ENCODE results near the gene NTN5.
"Not testable (repeated sequence)": the region's sequence is repeated elsewhere in the genome, so short reads cannot be mapped to it uniquely, and the experiment has no call there.

NTN5 gene

GRCh38 chr19:48672994-48673393 is at the start of gene NTN5:
Gene NTN5 (minus strand): TSS chr19:48673017. CDS start chr19:48670986, 2,031 bp downstream.
- no peak for DNase-seq (ENCODE audit: low read depth in 1 of 2, low spot score in 1 of 2)

- no peak for DNase-seq (ENCODE audit: low read depth in 1 of 2, low spot score in 1 of 2)
Observed at GRCh38 chr19:48722196-48722708, 49.4 kb upstream of the NTN5 start.

GRCh38 chr19:48720613-48721296 is 47.9 kb upstream of the NTN5 start:
- peak; percentile 81 to 82 for DNase-seq (ENCODE audit: low read depth in 1 of 2, low spot score in 1 of 2)

- no peak for DNase-seq (ENCODE audit: low read depth in 1 of 2, low spot score in 1 of 2)
Observed at GRCh38 chr19:48720251-48720612, 47.4 kb upstream of the NTN5 start.

DNA sequence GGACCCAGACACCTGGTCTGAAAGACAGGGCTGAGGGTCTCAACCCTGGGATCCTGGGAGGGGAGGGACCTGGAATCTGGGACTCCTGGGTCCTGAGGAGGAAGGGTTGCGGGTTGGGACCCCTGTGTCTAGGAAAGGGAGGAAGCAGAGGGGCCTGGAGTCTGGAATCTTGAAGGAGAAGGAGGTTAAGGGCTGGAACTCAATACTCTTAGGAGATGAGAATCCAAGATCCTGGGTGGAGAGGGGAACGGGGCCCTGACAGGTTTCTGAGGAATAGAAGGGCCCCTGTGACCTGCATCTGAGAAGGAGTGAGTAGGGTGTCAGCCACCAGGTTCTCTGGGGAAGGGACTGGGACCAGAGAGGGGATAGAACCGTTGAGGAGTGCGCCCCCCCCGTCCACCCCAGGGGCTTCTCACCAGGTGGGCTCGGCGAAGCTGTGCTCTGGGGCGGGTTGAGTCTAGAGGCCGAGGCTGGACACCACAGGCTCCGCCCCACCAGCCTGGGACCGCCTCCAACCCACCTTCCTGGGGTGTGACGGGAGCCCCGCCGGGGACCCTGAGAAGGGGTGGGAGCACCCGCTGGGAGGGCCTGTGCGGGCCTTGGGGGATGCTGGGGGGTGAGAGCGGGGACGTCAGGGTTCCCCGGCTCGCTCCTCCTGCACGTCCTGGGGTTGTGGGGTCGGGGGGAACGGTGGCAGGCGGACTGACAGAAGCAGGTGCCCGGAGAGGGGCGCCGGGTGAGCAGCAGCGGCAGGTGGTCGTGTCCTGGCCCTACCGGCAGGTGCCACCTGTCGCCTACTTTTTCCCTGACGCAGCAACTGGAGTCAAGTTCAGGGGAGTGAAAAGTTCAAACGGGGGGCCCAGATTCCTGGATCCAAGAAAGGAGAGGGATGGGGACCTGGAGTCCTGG is 46.7 kb upstream of the NTN5 start, which contains the start of gene MAMSTR:
Gene MAMSTR, minus strand, starts transcription at position 463 of the 909 bp plus-strand sequence. CDS start 694 bp downstream, outside the sequence.
- no peak for DNase-seq (ENCODE audit: low read depth in 1 of 2, low spot score in 1 of 2)

DNA sequence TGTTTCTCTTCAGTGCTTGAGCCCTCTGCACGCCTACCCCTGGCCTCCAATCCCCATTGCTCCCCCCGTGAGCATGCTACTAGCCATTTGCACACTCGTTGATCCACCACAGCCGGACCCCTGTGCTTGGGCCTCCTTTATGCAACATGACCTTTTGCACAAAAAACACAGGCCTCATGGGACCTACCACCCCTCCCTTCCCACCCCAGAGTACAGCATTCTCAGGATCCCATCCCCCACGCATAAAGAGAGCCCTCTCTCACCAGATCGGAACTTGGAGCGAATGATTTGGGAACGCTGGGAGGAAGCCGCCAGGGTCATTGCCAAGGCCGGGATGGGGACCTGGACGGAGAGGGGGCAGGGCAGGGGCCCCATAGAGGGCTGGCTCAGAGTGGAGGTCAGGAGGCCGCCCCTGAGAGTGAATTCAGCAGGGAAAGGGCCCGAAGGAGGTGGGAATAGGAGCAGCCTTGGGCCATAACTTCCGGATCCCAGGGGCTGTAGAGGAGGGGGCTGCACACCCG is 46.0 kb upstream of the NTN5 start:
- no peak for DNase-seq (ENCODE audit: low read depth in 1 of 2, low spot score in 1 of 2)

DNA sequence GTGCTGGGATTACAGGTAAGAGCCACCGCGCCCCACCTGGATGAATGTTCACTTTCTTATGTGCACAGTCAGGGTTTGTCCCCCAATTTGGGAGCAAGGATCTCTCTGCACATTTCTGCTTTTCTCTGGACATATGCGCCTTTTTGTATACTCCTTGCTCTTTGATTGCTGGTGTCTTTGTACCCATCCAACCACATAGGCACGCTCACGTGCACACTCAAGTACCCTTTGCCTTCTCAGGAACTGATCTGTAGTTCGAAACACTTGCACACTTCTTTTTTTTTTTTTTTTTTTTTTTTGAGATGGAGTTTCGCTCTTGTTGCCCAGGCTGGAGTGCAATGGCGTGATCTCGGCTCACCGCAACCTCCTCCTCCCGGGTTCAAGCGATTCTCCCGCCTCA is 45.3 kb upstream of the NTN5 start:
- DNase-seq (ENCODE audit: low read depth in 1 of 2, low spot score in 1 of 2): not testable (repeated sequence)

- DNase-seq (ENCODE audit: low read depth in 1 of 2, low spot score in 1 of 2): no peak
Observed at GRCh38 chr19:48716562-48717291, 43.9 kb upstream of the NTN5 start.

DNA sequence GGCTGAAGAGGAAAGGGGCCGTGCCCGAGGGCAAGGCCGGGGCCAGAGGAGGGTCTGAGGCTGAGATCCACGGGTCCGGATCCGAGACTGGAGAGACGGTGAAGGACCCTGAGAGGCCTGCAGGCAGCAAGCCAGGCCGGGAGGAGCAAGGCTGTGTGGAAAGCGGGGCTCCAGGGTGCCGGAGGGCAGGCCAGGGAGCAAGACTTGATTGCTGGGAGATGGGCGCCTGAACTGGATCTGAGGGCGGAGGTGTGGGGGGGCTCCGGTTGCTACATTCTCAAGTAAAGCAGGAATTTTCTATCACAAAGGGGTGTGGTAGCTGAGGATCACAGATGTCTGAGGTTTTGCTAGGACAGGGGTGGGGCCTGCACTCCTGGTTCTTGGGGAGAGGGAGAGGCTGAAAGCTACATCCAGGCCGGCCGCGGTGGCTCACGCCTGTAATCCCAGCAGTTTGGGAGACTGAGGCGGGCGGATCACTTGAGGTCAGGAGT is 42.9 kb upstream of the NTN5 start:
- DNase-seq (ENCODE audit: low read depth in 1 of 2, low spot score in 1 of 2): no peak

DNA sequence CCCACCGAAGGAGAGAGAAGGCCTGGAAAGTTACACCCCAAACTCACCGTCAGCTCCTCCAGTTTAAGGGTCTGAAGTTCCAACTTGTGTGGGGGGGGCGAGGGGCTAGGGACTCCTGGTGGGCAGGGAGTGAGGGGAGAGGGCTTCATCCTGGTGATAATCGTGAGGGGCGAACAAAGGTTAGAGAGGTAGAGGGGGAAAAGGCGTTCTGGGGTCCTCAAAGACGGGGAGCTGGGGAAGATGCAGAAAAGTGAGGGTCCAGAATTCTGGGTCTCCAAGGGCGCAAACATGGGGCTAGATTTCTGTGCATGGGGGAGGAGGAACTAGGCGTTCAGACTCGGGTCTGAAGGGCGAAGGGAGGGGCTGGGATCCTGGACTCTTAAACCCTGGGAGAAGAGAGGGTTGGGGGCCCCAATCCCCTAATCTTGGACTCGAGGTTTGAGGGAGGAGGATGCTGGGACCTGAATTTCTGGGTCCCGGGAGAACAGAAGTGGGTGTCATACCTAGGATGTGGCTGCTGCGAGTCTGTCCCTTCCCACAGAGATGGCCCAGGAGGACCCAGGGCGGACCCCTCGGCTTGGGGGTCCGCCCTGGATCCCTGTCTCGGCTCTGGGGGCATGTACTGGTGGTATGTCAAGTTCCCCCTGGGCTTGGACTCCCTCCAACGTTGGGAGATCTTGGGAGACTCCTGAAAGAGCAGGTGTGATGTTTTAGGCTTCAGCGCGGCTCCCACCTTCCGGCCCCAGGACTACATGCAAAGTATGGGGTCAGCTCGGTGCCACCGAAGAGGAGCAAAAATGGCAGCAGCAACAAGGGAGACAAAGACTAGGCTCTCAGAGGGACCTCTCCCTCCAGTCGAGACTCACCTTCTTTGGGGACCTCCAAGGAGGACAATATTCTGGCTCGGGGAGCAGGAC is 42.2 kb upstream of the NTN5 start:
- DNase-seq (ENCODE audit: low read depth in 1 of 2, low spot score in 1 of 2): no peak

GRCh38 chr19:48713864-48714755 is 41.3 kb upstream of the NTN5 start:
- DNase-seq (ENCODE audit: low read depth in 1 of 2, low spot score in 1 of 2): peak; percentile 94 to 95

- DNase-seq (ENCODE audit: low read depth in 1 of 2, low spot score in 1 of 2): no peak
Observed at GRCh38 chr19:48713041-48713863, 40.4 kb upstream of the NTN5 start.

DNA sequence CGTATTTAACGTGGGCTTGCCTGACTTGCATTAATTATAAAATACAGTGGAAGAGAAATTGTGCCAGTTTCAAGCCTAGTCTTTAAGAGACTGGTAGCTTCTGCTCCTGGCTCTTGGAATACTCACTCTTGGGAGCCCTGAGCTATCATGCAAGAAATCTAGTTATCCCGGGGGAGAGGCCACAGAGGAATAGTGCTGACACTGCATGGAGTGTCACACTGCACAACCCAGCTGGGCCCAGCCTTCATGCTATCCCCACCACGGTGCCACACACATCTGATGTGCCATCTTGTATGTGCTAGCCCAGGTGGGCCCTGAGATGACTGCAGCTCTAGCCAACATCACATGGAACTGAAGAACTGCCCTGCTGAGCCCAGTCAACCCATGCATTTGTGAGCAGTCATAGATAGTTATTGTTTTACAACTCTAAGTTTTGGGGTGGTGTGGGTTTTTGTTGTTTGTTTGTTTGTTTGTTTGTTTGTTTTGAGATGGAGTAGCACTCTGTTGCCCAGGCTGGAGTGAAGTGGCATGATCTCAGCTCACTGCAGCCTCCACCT is 38.4 kb upstream of the NTN5 start:
- no peak for DNase-seq (ENCODE audit: low read depth in 1 of 2, low spot score in 1 of 2)

DNA sequence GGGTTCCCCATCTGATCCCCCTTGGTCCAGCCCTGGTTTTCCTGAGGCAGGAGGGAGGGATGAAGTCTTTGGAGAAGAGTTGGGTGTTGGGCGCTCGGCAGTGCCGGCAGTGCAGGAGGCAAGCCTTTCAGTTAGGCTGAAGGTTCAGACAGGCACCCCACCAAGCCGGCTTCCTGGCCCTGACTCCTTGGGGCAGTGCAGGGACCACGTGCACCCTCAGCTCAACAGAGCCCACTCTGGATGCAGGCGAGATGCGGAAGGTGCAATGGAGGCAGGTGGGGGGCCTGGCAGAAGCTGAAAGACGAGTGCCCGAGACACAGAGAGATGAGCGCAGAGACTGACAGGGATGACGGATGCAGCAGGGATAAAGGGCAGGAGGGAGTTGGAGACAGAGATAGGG is 35.7 kb upstream of the NTN5 start:
- no peak for DNase-seq (ENCODE audit: low read depth in 1 of 2, low spot score in 1 of 2)

- no peak for DNase-seq (ENCODE audit: low read depth in 1 of 2, low spot score in 1 of 2)
Observed at GRCh38 chr19:48705431-48705830, 32.6 kb upstream of the NTN5 start.

DNA sequence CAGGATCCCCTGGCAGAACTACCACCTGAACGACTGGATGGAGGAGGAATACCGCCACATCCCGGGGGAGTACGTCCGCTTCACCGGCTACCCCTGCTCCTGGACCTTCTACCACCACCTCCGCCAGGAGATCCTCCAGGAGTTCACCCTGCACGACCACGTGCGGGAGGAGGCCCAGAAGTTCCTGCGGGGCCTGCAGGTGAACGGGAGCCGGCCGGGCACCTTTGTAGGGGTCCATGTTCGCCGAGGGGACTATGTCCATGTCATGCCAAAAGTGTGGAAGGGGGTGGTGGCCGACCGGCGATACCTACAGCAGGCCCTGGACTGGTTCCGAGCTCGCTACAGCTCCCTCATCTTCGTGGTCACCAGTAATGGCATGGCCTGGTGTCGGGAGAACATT is 30.5 kb upstream of the NTN5 start:
- DNase-seq (ENCODE audit: low read depth in 1 of 2, low spot score in 1 of 2): no peak

- no peak for DNase-seq (ENCODE audit: low read depth in 1 of 2, low spot score in 1 of 2)
Observed at GRCh38 chr19:48702701-48703100, 29.9 kb upstream of the NTN5 start.

- no peak for DNase-seq (ENCODE audit: low read depth in 1 of 2, low spot score in 1 of 2)
Observed at GRCh38 chr19:48698046-48698445, 25.2 kb upstream of the NTN5 start.
